ENCODE measurements around the gene ATCAY.

GRCh38 chr19:3968556-3969434 lies 88.3 kb downstream of the ATCAY start:
- TF ChIP-seq CTCF (conservative IDR thresholded peaks at IDR 0.05; ENCODE audit: low read length), result no peak
- no peak for TF ChIP-seq EZH2phosphoT487 (IDR thresholded peaks at IDR 0.05; ENCODE audit: borderline replicate concordance)
